H7 (cell line): ENCODE results near the gene PHLPP1. TPM values are rescaled to one million over a fixed set of nuclear protein-coding genes. Genes with fewer than 3 reads are reported as not detected.

Experiments used
- DNase-seq: peaks from one replicate; pipeline ENCODE4 v3.0.0; 2012
- H3K27me3 ChIP-seq: 2 replicates; pipeline ENCODE4 v1.6.0; 2011; ENCODE audit warnings: mild to moderate bottlenecking, low read length; ENCODE audit not compliant: control insufficient read depth, insufficient read depth
- H3K36me3 ChIP-seq: replicated peaks from 2 replicates; pipeline ENCODE4 v1.5.1; 2011; ENCODE audit warnings: low read length; ENCODE audit not compliant: control insufficient read depth, insufficient read depth
- H3K4me3 ChIP-seq: 2 replicates; pipeline ENCODE4 v1.5.1; 2011; ENCODE audit warnings: low read depth, mild to moderate bottlenecking, control low read depth, low read length, moderate library complexity; ENCODE audit not compliant: insufficient read depth
- total RNA-seq: library from RNA; depleted of rRNA; stranded (reverse); fragments of >200 nt; shearing (Covaris generic); gene quantifications from 2 replicates; pipeline ENCODE4 v1.2.3, GENCODE V29; 2014

The PHLPP1 gene
- total RNA-seq, 1 experiment from 2014 or later = 23.0 TPM

GRCh38 chr18:62957885-62958472 lies 242.6 kb downstream of the PHLPP1 start:
- Histone ChIP-seq H3K36me3 (peaks cover 10% of the 10 kb centered on the region), H3K27me3 (no peaks in the 10 kb centered on the region), H3K4me3 (no peak overlapping the region)
- DNase-seq = no peak

- no peak overlapping the region for H3K4me3 ChIP-seq
- H3K27me3 ChIP-seq = no peaks in the 10 kb centered on the region
- no peak for DNase-seq
- H3K36me3 ChIP-seq = peaks cover 14% of the 10 kb centered on the region
Observed at GRCh38 chr18:62959481-62959880, 244.1 kb downstream of the PHLPP1 start.

- no peak for DNase-seq
- Histone ChIP-seq H3K4me3 (no peak overlapping the region), H3K27me3 (no peaks in the 10 kb centered on the region)
Observed at GRCh38 chr18:62963507-62963906, 248.2 kb downstream of the PHLPP1 start.

GRCh38 chr18:62964432-62964831 lies 249.1 kb downstream of the PHLPP1 start:
- Histone ChIP-seq H3K27me3 (no peaks in the 10 kb centered on the region), H3K36me3 (peaks cover 4% of the 10 kb centered on the region), H3K4me3 (no peak overlapping the region)
- no peak for DNase-seq

More at GRCh38 chr18:62963507-62963906, 248.2 kb downstream of the PHLPP1 start:
- peaks cover 8% of the 10 kb centered on the region for H3K36me3 ChIP-seq

GRCh38 chr18:62967089-62967488 lies 251.7 kb downstream of the PHLPP1 start:
- peaks cover 4% of the 10 kb centered on the region for H3K36me3 ChIP-seq
- no peaks in the 10 kb centered on the region for H3K27me3 ChIP-seq
- H3K4me3 ChIP-seq = no peak overlapping the region
- DNase-seq = no peak

- Histone ChIP-seq H3K27me3 (no peaks in the 10 kb centered on the region), H3K4me3 (no peak overlapping the region), H3K36me3 (peaks cover 40% of the 10 kb centered on the region)
- no peak for DNase-seq
Observed at GRCh38 chr18:62973689-62974088, 258.3 kb downstream of the PHLPP1 start.

GRCh38 chr18:62974388-62974787 lies 259.0 kb downstream of the PHLPP1 start:
- Histone ChIP-seq H3K27me3 (no peaks in the 10 kb centered on the region), H3K4me3 (no peak overlapping the region), H3K36me3 (peaks cover 44% of the 10 kb centered on the region)
- DNase-seq = no peak

GRCh38 chr18:62974928-62975675 lies 259.8 kb downstream of the PHLPP1 start:
- no peak for DNase-seq
- H3K36me3 ChIP-seq = peaks cover 47% of the 10 kb centered on the region
- H3K27me3 ChIP-seq = no peaks in the 10 kb centered on the region
- no peak overlapping the region for H3K4me3 ChIP-seq

GRCh38 chr18:62975785-62976184 lies 260.4 kb downstream of the PHLPP1 start:
- Histone ChIP-seq H3K27me3 (no peaks in the 10 kb centered on the region), H3K4me3 (no peak overlapping the region), H3K36me3 (peaks cover 48% of the 10 kb centered on the region)
- no peak for DNase-seq

GRCh38 chr18:62976227-62976626 lies 260.9 kb downstream of the PHLPP1 start:
- DNase-seq = no peak
- peaks cover 48% of the 10 kb centered on the region for H3K36me3 ChIP-seq
- no peaks in the 10 kb centered on the region for H3K27me3 ChIP-seq
- H3K4me3 ChIP-seq = no peak overlapping the region

- H3K4me3 ChIP-seq = no peak overlapping the region
- no peak for DNase-seq
Observed at GRCh38 chr18:62977512-62977911, 262.2 kb downstream of the PHLPP1 start.

GRCh38 chr18:62978251-62979049 lies 263.1 kb downstream of the PHLPP1 start:
- no peaks in the 10 kb centered on the region for H3K27me3 ChIP-seq
- H3K36me3 ChIP-seq = peaks cover 39% of the 10 kb centered on the region
- DNase-seq = no peak
- H3K4me3 ChIP-seq = no peak overlapping the region

More at GRCh38 chr18:62977512-62977911, 262.2 kb downstream of the PHLPP1 start:
- peaks cover 46% of the 10 kb centered on the region for H3K36me3 ChIP-seq
- no peaks in the 10 kb centered on the region for H3K27me3 ChIP-seq

GRCh38 chr18:62979176-62979575 lies 263.8 kb downstream of the PHLPP1 start:
- H3K27me3 ChIP-seq = no peaks in the 10 kb centered on the region
- H3K36me3 ChIP-seq = peaks cover 38% of the 10 kb centered on the region
- no peak overlapping the region for H3K4me3 ChIP-seq
- DNase-seq = no peak

GRCh38 chr18:62979900-62980299 lies 264.6 kb downstream of the PHLPP1 start:
- DNase-seq = no peak
- Histone ChIP-seq H3K36me3 (peaks cover 38% of the 10 kb centered on the region), H3K27me3 (no peaks in the 10 kb centered on the region), H3K4me3 (no peak overlapping the region)

- Histone ChIP-seq H3K27me3 (no peaks in the 10 kb centered on the region), H3K4me3 (no peak overlapping the region), H3K36me3 (peaks cover 24% of the 10 kb centered on the region)
- DNase-seq = no peak
Observed at GRCh38 chr18:62981566-62981965, 266.2 kb downstream of the PHLPP1 start.
